Esophagus muscularis mucosa (tissue), 4 donors: Measurements from ENCODE around the gene LRPPRC.
"Not testable (repeated sequence)": the region's sequence is repeated elsewhere in the genome, so short reads cannot be mapped to it uniquely, and the experiment has no call there.

ENCODE experiments used
- CTCF ChIP-seq, 3 experiments: fragments of 200-600 bp in 2 of 3; fragments of 450-650 bp in 1 of 3; sonication (generic) in 2 of 3; IDR thresholded peaks; one replicate each; pipeline ENCODE4 v1.5.1; 2017 to 2019; ENCODE audit warnings: antibody characterized with exemption in 3 of 3, mild to moderate bottlenecking in 2 of 3, moderate library complexity in 1 of 3
- EP300 ChIP-seq: sonication (generic); formaldehyde crosslinking; IDR thresholded peaks from one replicate; pipeline ENCODE4 v1.6.1; 2017; ENCODE audit warnings: antibody characterized with exemption
- POLR2A ChIP-seq: fragments of 450-650 bp; IDR thresholded peaks from one replicate; pipeline ENCODE4 v1.6.1; 2017; ENCODE audit warnings: antibody characterized with exemption, moderate library complexity, mild to moderate bottlenecking, low read depth
- POLR2AphosphoS5 ChIP-seq, 2 donors: sonication (generic); formaldehyde crosslinking; IDR thresholded peaks; one replicate each; pipeline ENCODE4 v1.6.1; 2017; ENCODE audit warnings: antibody characterized with exemption in 2 of 2

GRCh38 chr2:44027076-44027475 lies 31.3 kb upstream of the LRPPRC start:
- not testable (repeated sequence) for TF ChIP-seq POLR2AphosphoS5 (IDR thresholded peaks at IDR 0.05); CTCF (IDR thresholded peaks at IDR 0.05); POLR2A; EP300
